HCT116 (cell line): ENCODE measurements around the gene PI16. TPM values are rescaled to one million over a fixed set of nuclear protein-coding genes. Genes with fewer than 3 reads are reported as not detected.

ENCODE experiments used
- ATAC-seq: fragments of 200-7000 bp; cut with Tn5 transposase; 2 replicates; pipeline ENCODE4 v1.9.1; 2020; ENCODE audit warnings: mild to moderate bottlenecking, moderate library complexity
- BruUV-seq: library from RNA; stranded (reverse); fragments of 400-500 nt; replicated peaks from 2 replicates; lab custom pipeline; 2021; lab: Mats Ljungman, UMichigan
- CTCF ChIA-PET: fragments of 300-600 bp; sonication (Branson Sonifier 250); formaldehyde crosslinking; loops from one replicate; lab custom pipeline; 2021; ENCODE audit warnings: antibody characterized with exemption; lab: Charles Lee
- POLR2A ChIA-PET: fragments of 300-600, 350-600 bp; sonication (Branson Sonifier 250); formaldehyde crosslinking; loops from one replicate; lab custom pipeline; 2021; ENCODE audit warnings: antibody characterized with exemption; lab: Charles Lee
- RAD21 ChIA-PET, 2 experiments: fragments of 300-600 bp; sonication (Branson Sonifier 250); formaldehyde crosslinking; loops; one replicate each; lab custom pipeline; 2023; ENCODE audit warnings: low total read pairs in 2 of 2; ENCODE audit not compliant: uncharacterized antibody in 2 of 2, unreplicated experiment in 2 of 2, low non-redundant PET in 1 of 2; lab: Charles Lee
- DNase-seq: peaks from one replicate; pipeline ENCODE4 v3.0.0-alpha.2; 2010; ENCODE audit warnings: low read depth, low spot score
- H2AFZ ChIP-seq: fragments of 200-600 bp; shearing (Covaris generic), sonication (generic); 2 replicates; pipeline ENCODE4 v1.6.1; 2017; ENCODE audit warnings: low read depth, mixed run types, mixed read lengths, antibody characterized with exemption, low read length; ENCODE audit not compliant: poor library complexity, severe bottlenecking
- H3K27ac ChIP-seq: 2 replicates; pipeline ENCODE4 v1.5.1; 2012; ENCODE audit warnings: low read depth, low read length
- H3K27me3 ChIP-seq: fragments of 200-600 bp; sonication (generic); 2 replicates; pipeline ENCODE4 v1.6.1; 2016; ENCODE audit warnings: mixed run types, low read length, mixed read lengths; ENCODE audit not compliant: insufficient read depth
- H3K36me3 ChIP-seq, 2 experiments: fragments of 200-500 bp in 1 of 2; fragments of 200-600 bp in 1 of 2; sonication (Bioruptor generic) in 1 of 2; sonication (generic) in 1 of 2; 2 replicates each; pipeline versions ENCODE4 v1.5.1 to v1.6.1; 2014 to 2016; ENCODE audit warnings: low read length in 2 of 2, inconsistent platforms in 1 of 2, mixed read lengths in 1 of 2, mixed run types in 1 of 2; ENCODE audit not compliant: insufficient read depth in 2 of 2, control insufficient read depth in 1 of 2
- H3K4me1 ChIP-seq, 2 experiments: fragments of 200-600 bp in 1 of 2; sonication (generic) in 1 of 2; 2 replicates each; pipeline versions ENCODE4 v1.5.1 to v1.6.1; 2012 to 2017; ENCODE audit warnings: low read length in 2 of 2, inconsistent platforms in 1 of 2, mild to moderate bottlenecking in 1 of 2, mixed read lengths in 1 of 2, mixed run types in 1 of 2, moderate library complexity in 1 of 2; ENCODE audit not compliant: insufficient read depth in 2 of 2, control insufficient read depth in 1 of 2
- H3K4me2 ChIP-seq: fragments of 200-600 bp; sonication (generic); 2 replicates; pipeline ENCODE4 v1.6.1; 2017; ENCODE audit warnings: mixed run types, low read length, mixed read lengths
- H3K4me3 ChIP-seq, 2 experiments: fragments of 200-600 bp in 1 of 2; sonication (generic) in 1 of 2; replicated peaks in 1 of 2; 2 replicates each; pipeline ENCODE4 v1.5.1; 2011 to 2016; ENCODE audit warnings: low read length in 2 of 2, control low read depth in 1 of 2, low read depth in 1 of 2, mild to moderate bottlenecking in 1 of 2, mixed read lengths in 1 of 2, mixed run types in 1 of 2
- H3K79me2 ChIP-seq: fragments of 200-600 bp; sonication (generic); 2 replicates; pipeline ENCODE4 v1.6.1; 2017; ENCODE audit warnings: mild to moderate bottlenecking, mixed run types, low read length, moderate library complexity, mixed read lengths; ENCODE audit not compliant: insufficient read depth
- H3K9ac ChIP-seq: fragments of 200-600 bp; sonication (generic); 2 replicates; pipeline ENCODE4 v1.6.1; 2016; ENCODE audit warnings: low read length, mixed read lengths
- H3K9me2 ChIP-seq: fragments of 200-600 bp; sonication (generic), shearing (Covaris generic); 2 replicates; pipeline ENCODE4 v1.6.1; 2017; ENCODE audit warnings: mixed run types, mild to moderate bottlenecking, moderate library complexity; ENCODE audit not compliant: insufficient read depth
- H3K9me3 ChIP-seq, 2 experiments: fragments of 200-500 bp in 1 of 2; fragments of 200-600 bp in 1 of 2; sonication (Bioruptor generic) in 1 of 2; sonication (generic) in 1 of 2; 2 replicates each; pipeline ENCODE4 v1.6.1; 2014 to 2017; ENCODE audit warnings: low read length in 2 of 2, mixed read lengths in 2 of 2, inconsistent platforms in 1 of 2, low read depth in 1 of 2, mild to moderate bottlenecking in 1 of 2, mixed run types in 1 of 2, moderate library complexity in 1 of 2; ENCODE audit not compliant: control insufficient read depth in 1 of 2, insufficient read depth in 1 of 2
- H4K20me1 ChIP-seq: fragments of 200-600 bp; sonication (generic), shearing (Covaris generic); 2 replicates; pipeline ENCODE4 v1.6.1; 2017; ENCODE audit warnings: mixed run types, mild to moderate bottlenecking, moderate library complexity; ENCODE audit not compliant: insufficient read depth
- ATF3 ChIP-seq: IDR thresholded peaks from 2 replicates; pipeline ENCODE4 v1.6.1; 2012
- CBX3 ChIP-seq: IDR thresholded peaks from 2 replicates; pipeline ENCODE4 v1.6.1; 2012; ENCODE audit warnings: low read depth
- CEBPB ChIP-seq: IDR thresholded peaks from 2 replicates; pipeline ENCODE4 v1.6.1; 2012; ENCODE audit warnings: low read depth
- EGR1 ChIP-seq: IDR thresholded peaks from 2 replicates; pipeline ENCODE4 v1.6.1; 2012; ENCODE audit warnings: low read depth
- ELF1 ChIP-seq: IDR thresholded peaks from 2 replicates; pipeline ENCODE4 v1.6.1; 2012; ENCODE audit warnings: low read depth, borderline replicate concordance
- EZH2 ChIP-seq: fragments of 200-600 bp; sonication (generic); IDR thresholded peaks from 2 replicates; pipeline ENCODE4 v1.6.1; 2017; ENCODE audit warnings: antibody characterized with exemption, mixed run types
- EZH2phosphoT487 ChIP-seq: fragments of 200-600 bp; IDR thresholded peaks from 2 replicates; pipeline ENCODE4 v1.6.1; 2018; ENCODE audit warnings: antibody characterized with exemption, borderline replicate concordance
- JUND ChIP-seq: IDR thresholded peaks from 2 replicates; pipeline ENCODE4 v1.6.1; 2012
- POLR2A ChIP-seq: IDR thresholded peaks from 2 replicates; pipeline ENCODE4 v1.7.0; 2011; ENCODE audit warnings: borderline replicate concordance; ENCODE audit not compliant: insufficient read depth, insufficient read length; ENCODE audit errors: extremely low read depth
- SIN3A ChIP-seq: IDR thresholded peaks from 2 replicates; pipeline ENCODE4 v1.6.1; 2012; ENCODE audit warnings: low read depth
- SRF ChIP-seq: IDR thresholded peaks from 2 replicates; pipeline ENCODE4 v1.6.1; 2012; ENCODE audit warnings: low read depth
- TCF7L2 ChIP-seq: IDR thresholded peaks from 2 replicates; pipeline ENCODE4 v1.7.0; 2011; ENCODE audit warnings: borderline replicate concordance, inconsistent platforms; ENCODE audit not compliant: insufficient read depth, insufficient read length; ENCODE audit errors: extremely low read depth
- ZFX ChIP-seq: fragments of 450-650 bp; IDR thresholded peaks from 2 replicates; pipeline ENCODE4 v1.6.1; 2017
- ZNF274 ChIP-seq: fragments of 200-500 bp; sonication (Bioruptor generic); IDR thresholded peaks from 2 replicates; pipeline ENCODE4 v1.6.1; 2014; ENCODE audit warnings: mild to moderate bottlenecking, low read depth, low read length, inconsistent platforms
- intact Hi-C: fragments of 100-400 bp; cut with micrococcal nuclease; formaldehyde crosslinking; loops from 2 replicates; pipeline ENCODE4 v1.10.0; 2022
- total RNA-seq: library from RNA; stranded (reverse); gene quantifications from one replicate; pipeline ENCODE4 v1.2.1, GENCODE V29; 2021; ENCODE audit not compliant: unreplicated experiment
- TF ChIP-seq, protein P1 (sequence below): IDR thresholded peaks from 2 replicates; pipeline ENCODE4 v1.6.1; 2012; ENCODE audit warnings: low read depth
- TF ChIP-seq, protein P2 (sequence below), 3 experiments: fragments of 200-600 bp in 1 of 3; sonication (generic) in 1 of 3; IDR thresholded peaks in 2 of 3; conservative IDR thresholded peaks in 1 of 3; 2 replicates each; pipeline ENCODE4 v1.5.1; 2012 to 2017; ENCODE audit warnings: low read depth in 2 of 3, low read length in 2 of 3, antibody characterized with exemption in 1 of 3, borderline replicate concordance in 1 of 3, control low read depth in 1 of 3, mild to moderate bottlenecking in 1 of 3, mixed read lengths in 1 of 3, mixed run types in 1 of 3, moderate library complexity in 1 of 3; ENCODE audit not compliant: insufficient read depth in 1 of 3

The PI16 gene
- total RNA-seq, 1 experiment from 2014 or later = 0.59 TPM

GRCh38 chr6:36920049-36920448, 34.5 kb upstream of the PI16 start:
- intact Hi-C loops = no loop called here
- Histone ChIP-seq H3K4me2 (0 out of 2 replicates have a peak overlapping the region, but pooled peaks have one; percentile 9), H3K79me2 (no peaks in the 10 kb centered on the region), H3K9ac (no peak overlapping the region), H3K36me3 (peaks cover 6 to 9% of the 10 kb centered on the region in 2 experiments; a peak in 3 of 4 replicates), H2AFZ (no peak overlapping the region), H3K4me3 (no peak overlapping the region), H3K27ac (no peak overlapping the region), H4K20me1 (no peaks in the 10 kb centered on the region)
- no peak for DNase-seq
- POLR2A ChIA-PET = no interaction called here
- RAD21 ChIA-PET = no interaction called here
- CTCF ChIA-PET = no interaction called here
- TF ChIP-seq ATF3 = no peak
- TF ChIP-seq ELF1 = no peak
- TF ChIP-seq, protein P1, sequence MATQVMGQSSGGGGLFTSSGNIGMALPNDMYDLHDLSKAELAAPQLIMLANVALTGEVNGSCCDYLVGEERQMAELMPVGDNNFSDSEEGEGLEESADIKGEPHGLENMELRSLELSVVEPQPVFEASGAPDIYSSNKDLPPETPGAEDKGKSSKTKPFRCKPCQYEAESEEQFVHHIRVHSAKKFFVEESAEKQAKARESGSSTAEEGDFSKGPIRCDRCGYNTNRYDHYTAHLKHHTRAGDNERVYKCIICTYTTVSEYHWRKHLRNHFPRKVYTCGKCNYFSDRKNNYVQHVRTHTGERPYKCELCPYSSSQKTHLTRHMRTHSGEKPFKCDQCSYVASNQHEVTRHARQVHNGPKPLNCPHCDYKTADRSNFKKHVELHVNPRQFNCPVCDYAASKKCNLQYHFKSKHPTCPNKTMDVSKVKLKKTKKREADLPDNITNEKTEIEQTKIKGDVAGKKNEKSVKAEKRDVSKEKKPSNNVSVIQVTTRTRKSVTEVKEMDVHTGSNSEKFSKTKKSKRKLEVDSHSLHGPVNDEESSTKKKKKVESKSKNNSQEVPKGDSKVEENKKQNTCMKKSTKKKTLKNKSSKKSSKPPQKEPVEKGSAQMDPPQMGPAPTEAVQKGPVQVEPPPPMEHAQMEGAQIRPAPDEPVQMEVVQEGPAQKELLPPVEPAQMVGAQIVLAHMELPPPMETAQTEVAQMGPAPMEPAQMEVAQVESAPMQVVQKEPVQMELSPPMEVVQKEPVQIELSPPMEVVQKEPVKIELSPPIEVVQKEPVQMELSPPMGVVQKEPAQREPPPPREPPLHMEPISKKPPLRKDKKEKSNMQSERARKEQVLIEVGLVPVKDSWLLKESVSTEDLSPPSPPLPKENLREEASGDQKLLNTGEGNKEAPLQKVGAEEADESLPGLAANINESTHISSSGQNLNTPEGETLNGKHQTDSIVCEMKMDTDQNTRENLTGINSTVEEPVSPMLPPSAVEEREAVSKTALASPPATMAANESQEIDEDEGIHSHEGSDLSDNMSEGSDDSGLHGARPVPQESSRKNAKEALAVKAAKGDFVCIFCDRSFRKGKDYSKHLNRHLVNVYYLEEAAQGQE = no peak
- no peak for TF ChIP-seq SIN3A
- no peak for TF ChIP-seq JUND
- no peak for TF ChIP-seq EGR1
- no peak for TF ChIP-seq TCF7L2
- no peak for TF ChIP-seq ZNF274
- TF ChIP-seq SRF = no peak
- TF ChIP-seq, protein P2, sequence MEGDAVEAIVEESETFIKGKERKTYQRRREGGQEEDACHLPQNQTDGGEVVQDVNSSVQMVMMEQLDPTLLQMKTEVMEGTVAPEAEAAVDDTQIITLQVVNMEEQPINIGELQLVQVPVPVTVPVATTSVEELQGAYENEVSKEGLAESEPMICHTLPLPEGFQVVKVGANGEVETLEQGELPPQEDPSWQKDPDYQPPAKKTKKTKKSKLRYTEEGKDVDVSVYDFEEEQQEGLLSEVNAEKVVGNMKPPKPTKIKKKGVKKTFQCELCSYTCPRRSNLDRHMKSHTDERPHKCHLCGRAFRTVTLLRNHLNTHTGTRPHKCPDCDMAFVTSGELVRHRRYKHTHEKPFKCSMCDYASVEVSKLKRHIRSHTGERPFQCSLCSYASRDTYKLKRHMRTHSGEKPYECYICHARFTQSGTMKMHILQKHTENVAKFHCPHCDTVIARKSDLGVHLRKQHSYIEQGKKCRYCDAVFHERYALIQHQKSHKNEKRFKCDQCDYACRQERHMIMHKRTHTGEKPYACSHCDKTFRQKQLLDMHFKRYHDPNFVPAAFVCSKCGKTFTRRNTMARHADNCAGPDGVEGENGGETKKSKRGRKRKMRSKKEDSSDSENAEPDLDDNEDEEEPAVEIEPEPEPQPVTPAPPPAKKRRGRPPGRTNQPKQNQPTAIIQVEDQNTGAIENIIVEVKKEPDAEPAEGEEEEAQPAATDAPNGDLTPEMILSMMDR (IDR thresholded peaks at IDR 0.05 in 2 of 3, conservative IDR thresholded peaks at IDR 0.05 in 1 of 3; ENCODE audit: borderline replicate concordance in 1 of 3, insufficient read depth in 1 of 3, low read depth in 2 of 3, low read length in 2 of 3) = no peak
- TF ChIP-seq ZFX = no peak
- no peak for TF ChIP-seq EZH2phosphoT487
- TF ChIP-seq CBX3 = no peak
- TF ChIP-seq POLR2A = no peak
- TF ChIP-seq EZH2 = no peak
- TF ChIP-seq CEBPB = no peak
- TF ChIP-seq, all 23 proteins: peak for 0
- H3K4me1 ChIP-seq = peaks cover 0 to 26% of the 10 kb centered on the region in 2 experiments; a peak in 3 of 4 replicates
- no peak; the same call in 1 of the 2 replicates for ATAC-seq
- H3K9me2 ChIP-seq = no peaks in the 10 kb centered on the region
- H3K9me3 ChIP-seq = no peaks in the 10 kb centered on the region
- BruUV-seq = no TSS peak
- H3K27me3 ChIP-seq = no peaks in the 10 kb centered on the region
